NCI-H1417 (cell line): ENCODE results near the gene ZNF107.
"Not testable (repeated sequence)": the region's sequence is repeated elsewhere in the genome, so short reads cannot be mapped to it uniquely, and the experiment has no call there.

Experiments
- DNase-seq, 3 experiments: peaks; one replicate each; lab custom pipeline; 2025; lab: John Stamatoyannopoulos, UW

Gene ZNF107

GRCh38 chr7:64733550-64734240, 67.8 kb downstream of the ZNF107 start:
- DNase-seq, result no peak

GRCh38 chr7:64736575-64736974, 70.6 kb downstream of the ZNF107 start:
- DNase-seq, result no peak

- DNase-seq, result not testable (repeated sequence)
These were observed 72.5 kb downstream of the ZNF107 start for GRCh38 chr7:64738403-64738802.

GRCh38 chr7:64738953-64739352, 73.0 kb downstream of the ZNF107 start:
- DNase-seq, result not testable (repeated sequence)

- DNase-seq, result no peak
These were observed 78.7 kb downstream of the ZNF107 start for GRCh38 chr7:64744680-64745079.

- no peak for DNase-seq
These were observed 81.9 kb downstream of the ZNF107 start for GRCh38 chr7:64747802-64748201.

GRCh38 chr7:64753032-64753431, 87.1 kb downstream of the ZNF107 start:
- no peak for DNase-seq

- DNase-seq, result peak in 1 of 3 experiments; percentile 33
These were observed 89.9 kb downstream of the ZNF107 start for GRCh38 chr7:64755865-64756264.

GRCh38 chr7:64758151-64758550, 92.2 kb downstream of the ZNF107 start:
- DNase-seq, result no peak
